WERI-Rb-1 (cell line): ENCODE data around the gene SORCS1.

ENCODE experiments used
- DNase-seq: peaks from one replicate; pipeline ENCODE4 v3.0.0-alpha.2; 2020
- H3K27ac ChIP-seq: fragments of 250-450 bp; sonication (Bioruptor Pico); 2 replicates; pipeline ENCODE4 v1.5.1; 2020; ENCODE audit warnings: mild to moderate bottlenecking, moderate library complexity
- H3K27me3 ChIP-seq: fragments of 250-450 bp; sonication (Bioruptor Pico); 2 replicates; pipeline ENCODE4 v1.5.1; 2021; ENCODE audit warnings: mild to moderate bottlenecking, low read depth, moderate library complexity; ENCODE audit not compliant: insufficient read depth, severe bottlenecking
- H3K36me3 ChIP-seq: fragments of 250-450 bp; sonication (Bioruptor Pico); 2 replicates; pipeline ENCODE4 v1.5.1; 2020; ENCODE audit warnings: mild to moderate bottlenecking, moderate library complexity
- H3K4me3 ChIP-seq: 2 replicates; pipeline ENCODE4 v1.5.1; 2011; ENCODE audit warnings: low read depth, mild to moderate bottlenecking, control low read depth, low read length
- H3K9me3 ChIP-seq: fragments of 250-450 bp; sonication (Bioruptor Pico); 2 replicates; pipeline ENCODE4 v1.5.1; 2021; ENCODE audit warnings: mild to moderate bottlenecking, moderate library complexity; ENCODE audit not compliant: severe bottlenecking
- TF ChIP-seq, protein P1 (sequence below): IDR thresholded peaks from 2 replicates; pipeline ENCODE4 v1.5.1; 2011; ENCODE audit warnings: low read depth, mild to moderate bottlenecking, control low read depth, inconsistent platforms, low read length

SORCS1 gene

GRCh38 chr10:106897719-106898118 is 266.8 kb downstream of the SORCS1 start:
- Histone ChIP-seq H3K4me3 (no peak overlapping the region), H3K36me3 (no peaks in the 10 kb centered on the region), H3K9me3 (no peaks in the 10 kb centered on the region), H3K27ac (no peak overlapping the region), H3K27me3 (no peaks in the 10 kb centered on the region)
- DNase-seq: no peak
- TF ChIP-seq, protein P1, sequence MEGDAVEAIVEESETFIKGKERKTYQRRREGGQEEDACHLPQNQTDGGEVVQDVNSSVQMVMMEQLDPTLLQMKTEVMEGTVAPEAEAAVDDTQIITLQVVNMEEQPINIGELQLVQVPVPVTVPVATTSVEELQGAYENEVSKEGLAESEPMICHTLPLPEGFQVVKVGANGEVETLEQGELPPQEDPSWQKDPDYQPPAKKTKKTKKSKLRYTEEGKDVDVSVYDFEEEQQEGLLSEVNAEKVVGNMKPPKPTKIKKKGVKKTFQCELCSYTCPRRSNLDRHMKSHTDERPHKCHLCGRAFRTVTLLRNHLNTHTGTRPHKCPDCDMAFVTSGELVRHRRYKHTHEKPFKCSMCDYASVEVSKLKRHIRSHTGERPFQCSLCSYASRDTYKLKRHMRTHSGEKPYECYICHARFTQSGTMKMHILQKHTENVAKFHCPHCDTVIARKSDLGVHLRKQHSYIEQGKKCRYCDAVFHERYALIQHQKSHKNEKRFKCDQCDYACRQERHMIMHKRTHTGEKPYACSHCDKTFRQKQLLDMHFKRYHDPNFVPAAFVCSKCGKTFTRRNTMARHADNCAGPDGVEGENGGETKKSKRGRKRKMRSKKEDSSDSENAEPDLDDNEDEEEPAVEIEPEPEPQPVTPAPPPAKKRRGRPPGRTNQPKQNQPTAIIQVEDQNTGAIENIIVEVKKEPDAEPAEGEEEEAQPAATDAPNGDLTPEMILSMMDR: no peak

- H3K27ac ChIP-seq: no peak overlapping the region
- no peaks in the 10 kb centered on the region for H3K9me3 ChIP-seq
- no peak overlapping the region for H3K4me3 ChIP-seq
- no peak for DNase-seq
- no peaks in the 10 kb centered on the region for H3K27me3 ChIP-seq
- TF ChIP-seq, protein P1: no peak
- H3K36me3 ChIP-seq: no peaks in the 10 kb centered on the region
Observed at GRCh38 chr10:106894692-106895091, 269.8 kb downstream of the SORCS1 start.

GRCh38 chr10:106877574-106877973 is 286.9 kb downstream of the SORCS1 start:
- Histone ChIP-seq H3K36me3 (no peaks in the 10 kb centered on the region), H3K4me3 (no peak overlapping the region), H3K9me3 (peaks cover 3% of the 10 kb centered on the region), H3K27ac (no peak overlapping the region), H3K27me3 (no peaks in the 10 kb centered on the region)
- DNase-seq: no peak
- TF ChIP-seq, protein P1: no peak

DNA sequence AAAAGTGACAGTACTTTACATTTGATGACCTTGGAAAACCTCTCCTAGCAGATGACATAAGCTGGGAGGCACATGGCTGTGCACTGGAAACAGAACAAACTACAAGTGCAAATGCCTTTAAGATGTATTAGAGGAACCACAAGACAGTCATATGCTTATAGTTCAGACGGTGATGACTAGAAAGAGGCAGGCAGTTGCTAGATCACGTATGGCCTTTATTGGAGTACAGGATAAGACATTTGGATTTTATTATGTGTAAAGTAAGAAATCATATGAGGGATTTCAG is 290.0 kb downstream of the SORCS1 start:
- H3K27ac ChIP-seq: no peak overlapping the region
- no peaks in the 10 kb centered on the region for H3K36me3 ChIP-seq
- no peak overlapping the region for H3K4me3 ChIP-seq
- no peak for DNase-seq
- TF ChIP-seq, protein P1: no peak
- peaks cover 3% of the 10 kb centered on the region for H3K9me3 ChIP-seq
- no peaks in the 10 kb centered on the region for H3K27me3 ChIP-seq

- H3K36me3 ChIP-seq: no peaks in the 10 kb centered on the region
- H3K27me3 ChIP-seq: no peaks in the 10 kb centered on the region
- H3K27ac ChIP-seq: no peak overlapping the region
- TF ChIP-seq, protein P1: no peak
- peaks cover 3% of the 10 kb centered on the region for H3K9me3 ChIP-seq
- no peak for DNase-seq
- H3K4me3 ChIP-seq: no peak overlapping the region
Observed at GRCh38 chr10:106873770-106874603, 290.5 kb downstream of the SORCS1 start.

GRCh38 chr10:106872176-106872575 is 292.3 kb downstream of the SORCS1 start:
- no peak for DNase-seq
- Histone ChIP-seq H3K27ac (no peak overlapping the region), H3K27me3 (no peaks in the 10 kb centered on the region), H3K9me3 (peaks cover 3% of the 10 kb centered on the region), H3K36me3 (no peaks in the 10 kb centered on the region), H3K4me3 (no peak overlapping the region)
- TF ChIP-seq, protein P1: no peak
